Measurements from ENCODE around the gene FRZB. TPM values are rescaled to one million over a fixed set of nuclear protein-coding genes. Genes with fewer than 3 reads are reported as not detected.

FRZB gene
- total RNA-seq, 1 donor from 2014 or later, result 69.0 TPM

DNA sequence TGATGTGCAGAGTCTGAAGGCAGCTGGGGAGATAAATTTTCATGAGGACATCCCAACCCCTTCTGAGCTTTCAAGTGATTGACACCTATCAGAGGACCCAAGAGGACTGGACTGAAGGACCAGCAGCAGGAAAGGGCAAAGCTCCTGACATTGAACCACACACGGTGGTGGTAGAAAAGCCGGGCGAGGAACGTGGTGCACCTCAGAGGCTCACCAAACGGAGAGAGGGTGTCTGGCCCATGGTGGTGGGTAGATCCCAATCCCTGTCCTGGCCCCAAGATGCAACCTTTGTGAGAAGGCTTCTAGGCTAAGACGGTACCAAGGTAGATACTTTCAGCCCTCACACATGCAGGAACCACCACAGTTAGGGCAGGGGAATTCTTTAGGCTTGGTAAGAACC is 52.1 kb downstream of the FRZB start:
- TF ChIP-seq EZH2phosphoT487 (IDR thresholded peaks at IDR 0.05), result no peak
- TF ChIP-seq EZH2 (IDR thresholded peaks at IDR 0.05), result no peak
- TF ChIP-seq, protein P1, sequence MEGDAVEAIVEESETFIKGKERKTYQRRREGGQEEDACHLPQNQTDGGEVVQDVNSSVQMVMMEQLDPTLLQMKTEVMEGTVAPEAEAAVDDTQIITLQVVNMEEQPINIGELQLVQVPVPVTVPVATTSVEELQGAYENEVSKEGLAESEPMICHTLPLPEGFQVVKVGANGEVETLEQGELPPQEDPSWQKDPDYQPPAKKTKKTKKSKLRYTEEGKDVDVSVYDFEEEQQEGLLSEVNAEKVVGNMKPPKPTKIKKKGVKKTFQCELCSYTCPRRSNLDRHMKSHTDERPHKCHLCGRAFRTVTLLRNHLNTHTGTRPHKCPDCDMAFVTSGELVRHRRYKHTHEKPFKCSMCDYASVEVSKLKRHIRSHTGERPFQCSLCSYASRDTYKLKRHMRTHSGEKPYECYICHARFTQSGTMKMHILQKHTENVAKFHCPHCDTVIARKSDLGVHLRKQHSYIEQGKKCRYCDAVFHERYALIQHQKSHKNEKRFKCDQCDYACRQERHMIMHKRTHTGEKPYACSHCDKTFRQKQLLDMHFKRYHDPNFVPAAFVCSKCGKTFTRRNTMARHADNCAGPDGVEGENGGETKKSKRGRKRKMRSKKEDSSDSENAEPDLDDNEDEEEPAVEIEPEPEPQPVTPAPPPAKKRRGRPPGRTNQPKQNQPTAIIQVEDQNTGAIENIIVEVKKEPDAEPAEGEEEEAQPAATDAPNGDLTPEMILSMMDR (IDR thresholded peaks at IDR 0.05), result no peak
- Histone ChIP-seq H2AFZ (replicated peaks) (no peak overlapping the region), H3K27me3 (no peaks in the 10 kb centered on the region), H3K27ac (no peak overlapping the region), H3K4me2 (no peak overlapping the region), H3K9ac (no peak overlapping the region), H3K9me3 (ENCODE audit: low read depth) (no peaks in the 10 kb centered on the region), H3F3A (ENCODE audit: low read depth) (peaks cover 24% of the 10 kb centered on the region), H3K4me1 (peaks cover 32% of the 10 kb centered on the region), H3K79me2 (ENCODE audit: low read depth) (no peaks in the 10 kb centered on the region), H4K20me1 (ENCODE audit: low read depth) (no peaks in the 10 kb centered on the region), H3K36me3 (no peaks in the 10 kb centered on the region), H3K4me3 (no peak overlapping the region)
- peaks cover 11% of the 10 kb centered on the region for H3K27me3 Mint-ChIP-seq (ENCODE audit: insufficient read depth, low read depth)
- no peak for DNase-seq (ENCODE audit: low spot score)
- no peaks in the 10 kb centered on the region for H3K36me3 Mint-ChIP-seq
- no peak overlapping the region for H3K27ac Mint-ChIP-seq
- H3K4me1 Mint-ChIP-seq, result peaks cover 24% of the 10 kb centered on the region
- no peak overlapping the region for H3K4me3 Mint-ChIP-seq
- no peaks in the 10 kb centered on the region for H3K9me3 Mint-ChIP-seq

DNA sequence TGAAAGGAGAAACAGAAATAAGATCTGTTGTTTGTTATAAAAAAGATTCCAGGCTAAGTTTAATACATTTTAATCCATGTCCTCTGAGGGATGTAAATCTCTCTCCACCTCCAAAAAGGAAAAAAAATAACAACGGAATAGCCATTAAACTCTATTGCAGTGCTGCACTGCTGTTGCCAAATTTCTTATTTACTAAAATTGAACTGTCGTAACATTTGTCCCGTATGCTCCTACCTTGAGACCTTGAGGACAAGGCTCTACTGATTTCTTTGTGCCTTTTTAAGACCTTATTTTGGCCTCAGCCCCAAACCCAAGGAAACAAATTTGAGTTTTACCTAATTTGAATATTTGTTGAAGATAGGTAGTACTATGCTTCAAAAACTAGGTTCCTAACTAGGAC is 56.4 kb downstream of the FRZB start:
- Mint-ChIP-seq H3K9me3 (no peaks in the 10 kb centered on the region), H3K4me3 (no peak overlapping the region), H3K36me3 (no peaks in the 10 kb centered on the region), H3K27ac (no peak overlapping the region), H3K27me3 (ENCODE audit: insufficient read depth, low read depth) (peaks cover 5% of the 10 kb centered on the region), H3K4me1 (no peaks in the 10 kb centered on the region)
- Histone ChIP-seq H3K4me1 (peaks cover 8% of the 10 kb centered on the region), H3K27me3 (no peaks in the 10 kb centered on the region), H3K79me2 (ENCODE audit: low read depth) (no peaks in the 10 kb centered on the region), H3K9ac (no peak overlapping the region), H3K36me3 (no peaks in the 10 kb centered on the region), H2AFZ (replicated peaks) (no peak overlapping the region), H4K20me1 (ENCODE audit: low read depth) (no peaks in the 10 kb centered on the region), H3K27ac (no peak overlapping the region), H3K4me3 (no peak overlapping the region), H3F3A (ENCODE audit: low read depth) (no peaks in the 10 kb centered on the region), H3K4me2 (no peak overlapping the region), H3K9me3 (ENCODE audit: low read depth) (no peaks in the 10 kb centered on the region)
- DNase-seq (ENCODE audit: low spot score), result no peak
- TF ChIP-seq, protein P1 (IDR thresholded peaks at IDR 0.05), result no peak
- no peak for TF ChIP-seq EZH2 (IDR thresholded peaks at IDR 0.05)
- TF ChIP-seq EZH2phosphoT487 (IDR thresholded peaks at IDR 0.05), result no peak

DNA sequence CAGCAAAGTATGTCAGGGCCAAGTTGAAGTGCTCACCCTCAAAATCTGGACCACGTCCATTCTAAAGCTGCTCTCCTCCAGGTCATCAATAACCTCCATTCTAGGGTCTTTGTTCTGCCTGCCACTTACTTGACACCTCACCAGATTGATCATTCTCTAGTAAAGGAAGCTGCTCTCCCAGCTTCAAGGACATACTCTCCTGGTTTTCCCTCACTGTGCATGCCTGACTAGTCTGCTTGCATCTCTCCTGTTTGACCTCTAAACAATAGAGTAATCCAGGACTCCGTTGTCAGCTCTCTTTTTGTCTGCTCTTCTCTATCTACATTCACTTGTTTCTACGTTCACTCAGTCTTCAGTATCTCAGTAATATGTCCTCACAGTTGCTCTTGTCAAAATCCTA is 59.1 kb downstream of the FRZB start:
- no peak overlapping the region for H3K4me3 ChIP-seq
- H4K20me1 ChIP-seq (ENCODE audit: low read depth), result no peaks in the 10 kb centered on the region
- Mint-ChIP-seq H3K9me3 (no peaks in the 10 kb centered on the region), H3K4me3 (no peak overlapping the region), H3K27ac (no peak overlapping the region), H3K4me1 (peaks cover 6% of the 10 kb centered on the region), H3K36me3 (no peaks in the 10 kb centered on the region), H3K27me3 (ENCODE audit: insufficient read depth, low read depth) (peaks cover 5% of the 10 kb centered on the region)
- H3F3A ChIP-seq (ENCODE audit: low read depth), result no peaks in the 10 kb centered on the region
- no peak overlapping the region for H2AFZ ChIP-seq (replicated peaks)
- no peaks in the 10 kb centered on the region for H3K79me2 ChIP-seq (ENCODE audit: low read depth)
- no peaks in the 10 kb centered on the region for H3K36me3 ChIP-seq
- H3K27ac ChIP-seq, result no peak overlapping the region
- no peaks in the 10 kb centered on the region for H3K27me3 ChIP-seq
- peaks cover 8% of the 10 kb centered on the region for H3K4me1 ChIP-seq
- DNase-seq (ENCODE audit: low spot score), result no peak
- TF ChIP-seq, protein P1 (IDR thresholded peaks at IDR 0.05), result no peak
- TF ChIP-seq EZH2 (IDR thresholded peaks at IDR 0.05) (no peak), EZH2phosphoT487 (IDR thresholded peaks at IDR 0.05) (no peak)
- H3K4me2 ChIP-seq, result no peak overlapping the region
- H3K9me3 ChIP-seq (ENCODE audit: low read depth), result no peaks in the 10 kb centered on the region
- no peak overlapping the region for H3K9ac ChIP-seq
